Peyer's patch (tissue), 4 donors: ENCODE data around the gene ZC3H4. TPM values are rescaled to one million over a fixed set of nuclear protein-coding genes. Genes with fewer than 3 reads are reported as not detected.

Experiments used
- DNase-seq, 3 donors: peaks; one replicate each; pipeline ENCODE4 v3.0.0-alpha.2; 2017 to 2019
- H3K27ac ChIP-seq, 4 donors: fragments of 200-600 bp; sonication (generic); one replicate each; pipeline ENCODE4 v1.5.1; 2016 to 2019
- H3K27me3 ChIP-seq, 2 donors: fragments of 200-600 bp; sonication (generic); one replicate each; pipeline ENCODE4 v1.5.1; 2019
- H3K36me3 ChIP-seq, 3 donors: fragments of 200-600 bp; sonication (generic); one replicate each; pipeline ENCODE4 v1.5.1; 2016 to 2019
- H3K4me1 ChIP-seq, 4 donors: fragments of 200-600 bp; sonication (generic); one replicate each; pipeline ENCODE4 v1.5.1; 2016 to 2019
- H3K4me3 ChIP-seq, 4 donors: fragments of 200-600 bp; sonication (generic); 1 replicate in 3 of 4; 2 replicates in 1 of 4; pipeline ENCODE4 v1.5.1; 2016 to 2019; ENCODE audit warnings: mild to moderate bottlenecking in 1 of 4
- H3K9me3 ChIP-seq, 4 donors: fragments of 200-600 bp; sonication (generic); one replicate each; pipeline ENCODE4 v1.5.1; 2016 to 2019; ENCODE audit warnings: mild to moderate bottlenecking in 1 of 4
- POLR2A ChIP-seq, 2 donors: fragments of 450-650 bp; IDR thresholded peaks; one replicate each; pipeline ENCODE4 v1.5.1; 2017; ENCODE audit warnings: antibody characterized with exemption in 2 of 2, mild to moderate bottlenecking in 2 of 2, moderate library complexity in 2 of 2
- total RNA-seq, 4 donors: library from RNA; depleted of rRNA; stranded (reverse); fragments of >200 nt; gene quantifications; one replicate each; pipeline ENCODE4 v1.1.0, GENCODE V29; 2016
- TF ChIP-seq, protein P1 (sequence below), 6 experiments: fragments of 450-650 bp in 4 of 6; fragments of 200-600 bp in 2 of 6; sonication (generic) in 1 of 6; IDR thresholded peaks; one replicate each; pipeline ENCODE4 v1.5.1; 2017 to 2019; ENCODE audit warnings: antibody characterized with exemption in 6 of 6, mild to moderate bottlenecking in 3 of 6, moderate library complexity in 1 of 6

ZC3H4 gene
- total RNA-seq, 4 donors from 2014 or later: 24.7 to 61.9 (median 42.4) TPM

DNA sequence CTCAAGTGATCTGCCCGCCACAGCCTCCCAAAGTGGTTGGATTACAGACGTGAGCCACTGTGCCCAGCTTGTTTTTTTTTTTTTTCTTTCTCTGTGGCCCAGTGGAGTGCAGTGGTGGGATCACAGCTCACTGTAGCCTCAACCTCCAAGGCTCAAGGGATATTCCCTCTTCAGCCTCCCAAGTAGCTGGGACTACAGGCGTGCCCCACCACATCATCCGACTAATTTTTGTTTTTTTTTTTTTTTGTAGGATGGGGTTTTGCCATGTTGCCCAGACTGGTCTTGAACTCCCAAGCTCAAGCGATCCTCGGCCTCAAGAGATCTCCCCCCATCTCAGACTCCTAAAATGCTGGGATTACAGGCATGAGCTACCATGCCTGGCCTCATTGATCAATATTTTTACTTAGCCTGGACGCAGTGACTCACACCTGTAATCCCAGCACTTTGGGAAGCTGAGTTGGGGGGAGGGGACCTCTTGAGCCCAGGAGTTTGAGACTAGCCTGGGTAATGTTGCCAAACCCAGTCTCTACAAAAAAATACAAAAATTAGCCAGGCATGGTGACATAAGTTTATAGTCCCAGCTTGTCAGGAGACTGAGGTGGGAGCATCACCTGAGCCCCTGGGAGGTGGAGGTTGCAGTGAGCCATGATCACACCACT, 18.7 kb upstream of the ZC3H4 start:
- Histone ChIP-seq H3K27me3 (no peaks in the 10 kb centered on the region), H3K9me3 (no peaks in the 10 kb centered on the region), H3K4me1 (peaks cover 0 to 18% (median 4%) of the 10 kb centered on the region in 4 donors), H3K36me3 (no peaks in the 10 kb centered on the region), H3K4me3 (peak overlapping the region in 1 of 4 donors; percentile 79), H3K27ac (no peak overlapping the region)
- no peak for DNase-seq
- TF ChIP-seq POLR2A (IDR thresholded peaks at IDR 0.05): no peak
- TF ChIP-seq, protein P1, sequence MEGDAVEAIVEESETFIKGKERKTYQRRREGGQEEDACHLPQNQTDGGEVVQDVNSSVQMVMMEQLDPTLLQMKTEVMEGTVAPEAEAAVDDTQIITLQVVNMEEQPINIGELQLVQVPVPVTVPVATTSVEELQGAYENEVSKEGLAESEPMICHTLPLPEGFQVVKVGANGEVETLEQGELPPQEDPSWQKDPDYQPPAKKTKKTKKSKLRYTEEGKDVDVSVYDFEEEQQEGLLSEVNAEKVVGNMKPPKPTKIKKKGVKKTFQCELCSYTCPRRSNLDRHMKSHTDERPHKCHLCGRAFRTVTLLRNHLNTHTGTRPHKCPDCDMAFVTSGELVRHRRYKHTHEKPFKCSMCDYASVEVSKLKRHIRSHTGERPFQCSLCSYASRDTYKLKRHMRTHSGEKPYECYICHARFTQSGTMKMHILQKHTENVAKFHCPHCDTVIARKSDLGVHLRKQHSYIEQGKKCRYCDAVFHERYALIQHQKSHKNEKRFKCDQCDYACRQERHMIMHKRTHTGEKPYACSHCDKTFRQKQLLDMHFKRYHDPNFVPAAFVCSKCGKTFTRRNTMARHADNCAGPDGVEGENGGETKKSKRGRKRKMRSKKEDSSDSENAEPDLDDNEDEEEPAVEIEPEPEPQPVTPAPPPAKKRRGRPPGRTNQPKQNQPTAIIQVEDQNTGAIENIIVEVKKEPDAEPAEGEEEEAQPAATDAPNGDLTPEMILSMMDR (IDR thresholded peaks at IDR 0.05): no peak

DNA sequence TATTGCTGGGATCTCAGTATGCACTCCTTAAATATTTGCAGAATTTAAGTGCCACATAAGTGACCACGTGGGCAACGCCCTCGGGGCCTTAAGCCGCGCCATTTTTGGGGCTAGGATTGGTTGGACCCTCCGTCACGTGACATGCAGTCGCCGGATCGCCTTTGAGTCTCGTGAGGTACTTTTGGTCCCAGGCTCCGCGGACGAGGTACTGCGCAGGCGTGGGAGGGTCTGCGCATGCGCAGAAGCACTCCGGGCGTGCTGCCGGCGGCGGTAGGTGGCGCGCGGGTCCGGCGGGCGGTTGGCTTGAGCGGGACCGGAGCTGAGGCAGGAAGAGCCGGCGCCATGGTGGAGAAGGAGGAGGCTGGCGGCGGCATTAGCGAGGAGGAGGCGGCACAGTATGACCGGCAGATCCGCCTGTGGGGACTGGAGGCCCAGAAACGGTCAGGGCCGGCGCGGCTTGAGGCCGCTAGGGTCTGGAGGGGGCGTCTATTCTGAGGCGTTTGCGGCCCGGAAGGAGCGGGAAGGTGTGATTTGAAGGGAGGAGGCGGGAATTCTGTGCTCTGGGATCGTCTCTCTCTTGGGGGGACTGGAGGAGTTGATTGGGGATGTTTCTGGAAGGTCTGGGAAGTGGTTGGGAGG, 17.1 kb upstream of the ZC3H4 start, which contains the start of gene SAE1:
Gene SAE1, plus strand, starts transcription at position 247 of the 639 bp plus-strand sequence. Its CDS starts 96 bp downstream, at position 343.
- no peaks in the 10 kb centered on the region for H3K27me3 ChIP-seq
- peak; percentile 47 to 79 for TF ChIP-seq POLR2A (IDR thresholded peaks at IDR 0.05)
- TF ChIP-seq, protein P1 (IDR thresholded peaks at IDR 0.05): peak; percentile 26 to 73 (median 58)
- H3K9me3 ChIP-seq: no peaks in the 10 kb centered on the region
- peak within 1 kb of the TSS; percentile 77 to 92 (median 88) for H3K27ac ChIP-seq
- peak within 1 kb of the TSS; percentile 71 to 95 (median 77) for H3K4me3 ChIP-seq
- no peaks in the 10 kb centered on the region for H3K36me3 ChIP-seq
- DNase-seq: peak; percentile 86 to 96 (median 96)
- H3K4me1 ChIP-seq: peaks cover 0 to 18% (median 4%) of the 10 kb centered on the region in 4 donors

DNA sequence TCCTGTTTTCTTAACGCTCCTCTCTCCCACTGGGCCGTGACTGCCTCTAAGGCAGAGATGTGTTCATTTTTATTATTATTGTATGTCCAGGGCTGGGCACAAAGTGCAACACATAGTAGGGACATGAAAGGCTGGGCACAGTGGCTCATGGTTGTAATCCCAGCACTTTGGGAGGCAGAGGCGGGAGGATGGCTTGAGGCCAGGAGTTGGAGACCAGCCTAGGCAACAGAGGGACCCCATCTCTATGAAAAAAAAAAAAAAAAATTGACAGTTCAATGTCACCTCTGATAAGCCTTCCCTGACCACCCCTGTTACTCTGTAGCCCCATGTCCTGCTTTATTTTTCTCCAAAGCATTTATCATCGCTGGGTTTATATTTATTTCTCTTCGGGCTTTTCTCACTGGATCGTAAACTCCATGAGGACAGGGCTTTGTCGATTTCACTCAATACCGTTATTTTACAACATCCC, 16.6 kb upstream of the ZC3H4 start:
- peak overlapping the region; percentile 71 to 95 (median 77) for H3K4me3 ChIP-seq
- peak overlapping the region in 3 of 4 donors; percentile 87 to 92 (median 90) for H3K27ac ChIP-seq
- no peaks in the 10 kb centered on the region for H3K36me3 ChIP-seq
- DNase-seq: no peak
- no peaks in the 10 kb centered on the region for H3K27me3 ChIP-seq
- H3K9me3 ChIP-seq: no peaks in the 10 kb centered on the region
- TF ChIP-seq, protein P1 (IDR thresholded peaks at IDR 0.05): no peak
- TF ChIP-seq POLR2A (IDR thresholded peaks at IDR 0.05): no peak
- H3K4me1 ChIP-seq: peaks cover 0 to 18% (median 4%) of the 10 kb centered on the region in 4 donors

DNA sequence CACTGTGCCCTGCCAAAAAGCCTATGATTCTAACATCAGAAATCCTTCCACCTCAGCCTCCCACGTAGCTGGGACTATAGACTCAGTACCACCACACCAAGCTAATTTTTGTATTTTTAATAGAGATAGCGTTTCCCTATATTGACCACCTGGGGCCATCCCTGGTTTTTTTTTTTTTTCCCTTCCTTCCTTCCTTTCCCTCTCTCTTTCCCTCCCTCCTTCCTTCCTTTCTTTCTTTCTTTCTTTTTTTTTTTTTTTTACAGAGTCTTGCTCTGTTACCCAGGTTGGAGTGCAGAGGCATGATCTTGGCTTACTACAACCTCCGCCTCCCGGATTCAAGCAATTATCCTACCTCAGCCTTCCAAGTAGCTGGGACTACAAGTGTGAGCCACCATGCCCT, 16.0 kb upstream of the ZC3H4 start:
- no peak for DNase-seq

DNA sequence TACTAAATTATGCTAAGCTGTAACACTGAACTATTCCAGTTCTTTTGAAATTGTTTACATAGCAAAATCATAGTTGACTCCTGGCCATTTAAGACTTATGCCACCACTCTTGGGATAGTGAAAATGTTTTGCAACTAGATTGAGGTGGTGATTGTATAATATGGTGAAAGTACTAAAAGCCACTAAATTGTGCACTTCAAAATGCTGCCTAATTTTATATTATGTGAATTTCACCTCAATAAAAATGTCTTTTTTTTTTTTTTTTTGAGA, 12.0 kb upstream of the ZC3H4 start:
- no peak overlapping the region for H3K27ac ChIP-seq
- no peak for TF ChIP-seq POLR2A (IDR thresholded peaks at IDR 0.05)
- TF ChIP-seq, protein P1 (IDR thresholded peaks at IDR 0.05): no peak
- no peak overlapping the region for H3K4me3 ChIP-seq
- DNase-seq: no peak
- no peaks in the 10 kb centered on the region for H3K27me3 ChIP-seq
- no peaks in the 10 kb centered on the region for H3K36me3 ChIP-seq
- H3K9me3 ChIP-seq: no peaks in the 10 kb centered on the region
- no peaks in the 10 kb centered on the region for H3K4me1 ChIP-seq

More for the DNA sequence above, 16.0 kb upstream of the ZC3H4 start:
- no peaks in the 10 kb centered on the region for H3K27me3 ChIP-seq
- no peak overlapping the region for H3K4me3 ChIP-seq
- H3K4me1 ChIP-seq: peaks cover 0 to 16% (median 4%) of the 10 kb centered on the region in 4 donors
- TF ChIP-seq POLR2A (IDR thresholded peaks at IDR 0.05): no peak
- TF ChIP-seq, protein P1 (IDR thresholded peaks at IDR 0.05): no peak
- no peaks in the 10 kb centered on the region for H3K9me3 ChIP-seq
- H3K27ac ChIP-seq: no peak overlapping the region
- H3K36me3 ChIP-seq: no peaks in the 10 kb centered on the region
